Activated CD4-positive, alpha-beta T cell treated with anti-CD3 and anti-CD28 coated beads, Interleukin-2, amount 50 U/mL, for 16 hours (primary cell): ENCODE measurements around the gene PRLR.
A peak's percentile ranks its signal among the peaks of the same experiment; 100 is the strongest.
"Not testable (repeated sequence)": the region's sequence is repeated elsewhere in the genome, so short reads cannot be mapped to it uniquely, and the experiment has no call there.

ENCODE experiments used
- DNase-seq: peaks from one replicate; pipeline ENCODE4 v3.0.0-alpha.2; 2020

Gene PRLR

GRCh38 chr5:35067985-35068384 is 162.3 kb downstream of the PRLR start:
- no peak for DNase-seq

GRCh38 chr5:35066260-35066795 is 164.0 kb downstream of the PRLR start:
- no peak for DNase-seq

- DNase-seq = no peak
Measured at GRCh38 chr5:35063414-35063813, 166.9 kb downstream of the PRLR start.

DNA sequence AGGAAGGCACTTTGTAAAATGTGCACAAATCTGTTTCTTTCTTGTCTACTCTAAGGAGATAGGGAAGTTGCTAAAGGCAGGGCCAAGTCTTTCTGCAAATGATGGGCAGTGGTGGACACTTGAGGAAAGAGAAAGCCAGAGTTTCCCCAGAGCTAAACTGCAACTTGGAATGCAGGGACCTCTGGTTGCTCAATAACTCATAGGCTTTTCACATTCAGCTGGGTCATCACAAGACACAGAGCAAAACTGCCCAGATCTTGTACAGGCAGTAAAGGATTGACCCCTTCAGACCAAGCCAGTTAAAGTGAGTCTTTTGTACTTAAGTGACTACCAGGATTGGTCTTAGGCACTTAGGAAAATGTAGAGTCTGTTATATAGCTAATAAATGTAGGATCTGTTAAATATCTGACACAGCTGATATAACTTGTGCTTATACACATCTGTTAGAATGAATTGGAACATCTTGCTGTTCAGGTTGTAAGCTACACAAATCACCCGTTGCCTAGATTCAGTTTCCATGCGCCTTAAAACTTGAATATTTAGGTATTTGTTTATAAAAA is 169.0 kb downstream of the PRLR start:
- DNase-seq = no peak

DNA sequence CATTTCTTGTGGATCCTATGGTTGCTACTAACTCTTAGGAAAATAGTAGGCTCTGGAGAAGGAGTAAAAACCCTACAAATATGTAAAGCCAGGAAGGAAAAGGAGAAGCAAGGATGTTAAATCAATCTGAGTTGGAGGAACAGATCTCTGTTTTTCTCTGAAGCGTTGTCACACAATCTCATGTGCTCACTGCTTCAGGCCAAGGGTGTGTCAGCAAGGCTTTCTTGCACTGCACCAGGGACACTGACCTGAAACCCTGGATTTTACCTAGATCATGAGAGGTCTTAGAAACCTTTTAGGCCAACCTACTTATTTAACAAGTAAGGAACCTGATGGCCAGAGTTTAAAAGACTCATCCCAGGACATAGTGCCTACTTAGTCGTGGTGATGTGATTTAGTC is 170.1 kb downstream of the PRLR start:
- no peak for DNase-seq

DNA sequence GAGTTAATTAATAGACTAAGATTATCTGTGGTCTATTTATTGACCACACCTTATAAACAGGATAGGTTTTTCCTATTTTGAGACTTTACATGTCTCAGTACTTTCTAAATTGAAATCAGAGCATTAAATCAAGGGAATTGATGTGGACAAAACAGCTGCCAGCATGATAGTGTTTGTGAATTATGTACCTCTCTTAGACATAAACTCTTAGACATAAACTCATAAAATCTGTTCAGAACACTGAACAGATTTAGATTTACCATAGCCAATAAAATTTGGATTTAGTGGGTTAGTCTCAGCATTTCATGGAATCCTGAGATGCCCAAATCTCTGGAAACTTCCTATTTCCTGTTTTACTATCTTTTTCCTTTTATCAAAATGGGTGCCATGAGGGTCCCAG is 171.0 kb downstream of the PRLR start:
- DNase-seq = no peak

GRCh38 chr5:35058374-35058788 is 171.9 kb downstream of the PRLR start:
- peak; percentile 27 for DNase-seq

- no peak for DNase-seq
Measured at GRCh38 chr5:35056686-35057085, 173.6 kb downstream of the PRLR start.

- DNase-seq = no peak
Measured at GRCh38 chr5:35052838-35053237, 177.4 kb downstream of the PRLR start.

DNA sequence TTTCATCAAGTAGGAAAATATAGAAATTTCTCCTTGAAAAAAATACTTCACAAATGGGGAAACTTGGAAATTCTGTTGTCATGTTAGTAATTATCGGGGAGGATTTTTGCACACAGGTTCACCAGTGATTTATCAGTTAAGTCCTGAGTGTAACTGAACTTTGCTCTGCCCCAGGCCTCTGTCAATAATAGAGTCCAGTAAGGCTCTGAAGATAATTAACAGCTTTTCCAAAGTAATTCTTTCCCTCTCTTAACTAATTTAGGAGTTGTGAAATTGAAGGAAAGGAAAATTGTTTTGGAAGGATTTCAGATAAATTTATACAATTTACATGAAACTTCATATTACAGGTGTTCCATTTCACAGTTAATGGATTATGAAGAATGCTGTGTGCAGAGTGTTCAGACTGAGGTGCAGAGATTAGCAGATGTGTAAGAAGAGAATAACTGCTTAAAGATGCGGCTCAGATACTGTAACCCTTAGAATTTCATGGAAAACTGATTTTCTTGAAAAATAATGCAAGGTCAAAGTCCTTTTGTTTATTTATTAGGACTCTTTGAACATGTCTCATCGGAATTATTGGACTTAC is 179.7 kb downstream of the PRLR start:
- DNase-seq = no peak

GRCh38 chr5:35048910-35049309 is 181.4 kb downstream of the PRLR start:
- no peak for DNase-seq

- DNase-seq = no peak
Measured at GRCh38 chr5:35047785-35048404, 182.4 kb downstream of the PRLR start, which contains the start of gene AGXT2. TSS of gene AGXT2 (minus strand) at chr5:35047949. CDS start at chr5:35047892, 57 bp downstream.

DNA sequence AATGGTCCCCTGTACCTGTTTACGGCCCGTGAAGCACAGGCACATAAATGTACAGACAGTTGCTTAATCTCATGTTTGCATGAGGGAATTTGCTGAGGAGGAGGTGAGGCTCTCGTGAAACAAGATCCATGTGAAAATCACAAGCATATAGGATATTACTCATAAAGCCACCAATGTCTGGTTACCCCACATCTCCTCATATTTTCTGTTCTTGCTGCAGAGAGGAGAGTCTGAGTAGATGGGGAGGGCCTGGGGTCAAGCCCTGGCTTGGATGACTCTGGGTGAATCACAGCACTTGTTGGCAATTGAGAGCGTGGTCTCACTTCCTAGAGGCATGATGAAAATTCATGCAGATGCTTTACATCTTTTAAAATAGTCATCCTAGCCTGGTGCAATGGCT is 183.5 kb downstream of the PRLR start:
- no peak for DNase-seq

GRCh38 chr5:35045280-35045679 is 185.0 kb downstream of the PRLR start:
- no peak for DNase-seq

GRCh38 chr5:35044649-35045048 is 185.6 kb downstream of the PRLR start:
- no peak for DNase-seq

DNA sequence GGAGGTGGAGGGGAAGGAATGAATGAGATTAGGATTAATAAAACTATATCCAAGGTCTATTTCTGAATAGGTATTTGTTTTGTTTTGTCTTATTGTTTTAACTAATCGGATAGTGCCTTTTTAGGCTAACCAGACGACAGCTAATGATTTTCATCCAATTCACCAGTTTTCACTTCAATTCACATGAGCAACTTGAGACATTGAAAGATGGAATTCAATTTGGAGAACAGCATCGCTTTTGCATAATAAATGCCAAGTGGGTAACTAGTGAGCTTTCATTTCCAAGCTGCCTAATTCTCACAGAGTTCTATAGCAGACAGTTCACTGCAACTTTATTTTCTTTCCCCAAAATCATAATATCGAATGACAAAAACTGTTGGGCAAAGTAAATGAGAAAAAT is 187.5 kb downstream of the PRLR start:
- DNase-seq = no peak

DNA sequence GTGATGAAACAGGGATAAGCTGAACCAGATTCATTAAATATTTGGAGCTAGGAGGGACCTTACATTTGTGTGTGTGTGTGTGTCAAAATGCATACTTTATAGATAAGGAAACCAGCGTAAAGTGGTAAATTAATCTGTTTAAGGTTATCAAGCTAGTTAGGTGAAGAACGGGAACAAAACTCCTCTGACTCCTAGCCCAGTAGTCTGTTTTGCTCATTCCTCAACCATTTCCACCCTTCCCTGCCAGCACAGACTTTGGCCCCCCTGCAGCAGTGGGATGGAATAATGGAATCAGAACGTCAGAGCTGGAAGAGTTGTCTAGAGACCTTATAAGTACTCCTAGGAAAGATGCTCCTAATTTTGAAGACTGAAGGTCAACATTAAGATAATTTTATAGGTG is 189.0 kb downstream of the PRLR start:
- DNase-seq = no peak

- DNase-seq = no peak
Measured at GRCh38 chr5:35038891-35039290, 191.4 kb downstream of the PRLR start.

DNA sequence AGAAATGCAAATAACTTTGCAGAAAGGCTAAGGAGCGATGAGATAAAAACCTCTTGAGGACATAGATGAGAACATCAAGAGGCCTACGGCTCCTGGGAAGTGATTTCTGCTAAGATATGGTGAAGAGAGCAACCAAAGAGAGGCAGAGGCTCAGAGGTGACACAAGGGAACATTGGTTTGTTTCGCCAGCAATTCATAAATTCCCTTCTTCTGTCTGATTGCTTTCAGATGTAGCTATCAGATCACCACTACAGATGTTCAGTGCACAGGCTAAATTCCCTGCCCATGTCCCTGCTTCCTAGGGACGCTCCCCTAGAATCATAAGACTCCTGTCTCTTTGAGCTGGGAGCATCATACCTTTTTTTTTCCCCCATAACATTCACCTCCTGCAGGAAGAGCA is 193.8 kb downstream of the PRLR start:
- no peak for DNase-seq

- DNase-seq = not testable (repeated sequence)
Measured at GRCh38 chr5:35035929-35036328, 194.4 kb downstream of the PRLR start.

- DNase-seq = no peak
Measured at GRCh38 chr5:35035271-35035670, 195.0 kb downstream of the PRLR start.

DNA sequence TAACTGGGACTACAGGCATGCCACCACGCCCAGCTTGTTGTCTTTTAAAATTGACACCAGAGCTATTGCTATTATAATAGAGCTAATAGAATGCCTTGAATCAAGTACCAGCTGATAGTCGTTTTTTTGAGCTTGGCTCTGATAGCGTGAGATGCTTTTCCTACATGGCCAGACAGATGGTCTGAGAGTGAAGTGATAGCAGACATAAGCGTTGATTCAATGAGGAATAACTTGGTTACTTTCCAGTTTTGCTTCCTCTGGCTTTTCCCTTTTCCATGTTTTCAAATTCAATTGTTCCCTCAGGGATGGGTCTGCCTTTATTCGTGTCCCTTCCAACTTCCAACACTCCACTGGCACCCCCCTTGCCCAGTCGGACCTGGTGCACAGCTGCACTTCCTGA is 197.9 kb downstream of the PRLR start:
- DNase-seq = no peak

- no peak for DNase-seq
Measured at GRCh38 chr5:35031276-35031675, 199.0 kb downstream of the PRLR start.

- DNase-seq = no peak
Measured at GRCh38 chr5:35030426-35031100, 199.7 kb downstream of the PRLR start.
